ENCODE results near the gene ADAMTS2. TPM values are rescaled to one million over a fixed set of nuclear protein-coding genes. Genes with fewer than 3 reads are reported as not detected.
A peak's percentile ranks its signal among the peaks of the same experiment; 100 is the strongest.

Gene ADAMTS2
- total and polyA plus RNA-seq, 2 of the 8 experiments (the other 6 are each of a cell fraction or from before 2014, with no cell fraction given): 6.6 to 7.3 TPM

GRCh38 chr5:179230061-179230461, 115.2 kb downstream of the ADAMTS2 start:
- Histone ChIP-seq H3K9me3 (ENCODE audit: insufficient read depth in 2 of 2, low read depth in 1 of 2, low read length in 1 of 2) (peaks cover 0 to 4% of the 10 kb centered on the region in 2 experiments; a peak in 1 of 4 replicates), H3K36me3 (ENCODE audit: control insufficient read depth in 2 of 4, insufficient read depth in 4 of 4, low read length in 3 of 4) (no peaks in the 10 kb centered on the region), H3K27ac (ENCODE audit: low read depth, low read length) (no peak overlapping the region), H3K56ac (replicated peaks; ENCODE audit: insufficient read length, low read depth, low read length) (no peak overlapping the region), H3K79me2 (ENCODE audit: control insufficient read depth in 1 of 2, insufficient read depth in 2 of 2, low read length in 2 of 2) (no peaks in the 10 kb centered on the region), H3K14ac (ENCODE audit: insufficient read length) (no peak overlapping the region), H3K4me1 (replicated peaks in 1 of 4; ENCODE audit: control insufficient read depth in 3 of 4, insufficient read depth in 4 of 4, low read length in 3 of 4) (peaks cover 0 to 20% (median 13%) of the 10 kb centered on the region in 4 experiments; a peak in 6 of 7 replicates), H3K4me3 (ENCODE audit: extremely low read depth in 1 of 4, insufficient read depth in 2 of 4, low read depth in 3 of 4, low read length in 4 of 4) (no peak overlapping the region), H2BK20ac (ENCODE audit: low read length) (no peak overlapping the region), H2BK5ac (ENCODE audit: low read depth, low read length) (no peak overlapping the region; the same call in 1 of the 2 replicates), H4K8ac (ENCODE audit: extremely low read depth, insufficient read depth, low read length) (no peak overlapping the region), H4K5ac (ENCODE audit: insufficient read length, low read depth, low read length) (no peak overlapping the region), H2AK5ac (ENCODE audit: low read depth, low read length) (peak overlapping the region; percentile 15; the same call in 1 of the 2 replicates), H3K4ac (replicated peaks; ENCODE audit: insufficient read length, low read depth, low read length) (no peak overlapping the region), H3K4me2 (ENCODE audit: insufficient read depth in 1 of 2, low read depth in 2 of 2, low read length in 2 of 2) (no peak overlapping the region), H2AFZ (ENCODE audit: low read length) (no peak overlapping the region), H3K79me1 (ENCODE audit: low read depth, low read length) (no peaks in the 10 kb centered on the region), H4K91ac (replicated peaks; ENCODE audit: insufficient read length, low read length) (no peak overlapping the region), H4K20me1 (replicated peaks in 1 of 2; ENCODE audit: control insufficient read depth in 1 of 2, insufficient read depth in 2 of 2, low read length in 2 of 2) (peaks cover 0 to 2% of the 10 kb centered on the region in 2 experiments), H3K23ac (ENCODE audit: insufficient read length) (no peak overlapping the region), H3K27me3 (replicated peaks in 1 of 4; ENCODE audit: control insufficient read depth in 3 of 4, extremely low read depth in 1 of 4, insufficient read depth in 3 of 4, low read length in 3 of 4) (no peaks in the 10 kb centered on the region), H2BK15ac (ENCODE audit: low read length) (no peak overlapping the region), H3K23me2 (ENCODE audit: low read depth, low read length) (no peaks in the 10 kb centered on the region), H2BK12ac (ENCODE audit: low read depth, low read length) (no peak overlapping the region; the same call in 1 of the 2 replicates), H3K18ac (ENCODE audit: extremely low read depth, low read length) (no peak overlapping the region), H3K9ac (replicated peaks in 1 of 4; ENCODE audit: extremely low read depth in 1 of 4, low read depth in 3 of 4, low read length in 3 of 4) (no peak overlapping the region), H2BK120ac (replicated peaks; ENCODE audit: low read depth, low read length) (no peak overlapping the region)
- ChIA-PET POLR2A (ENCODE audit: partially characterized antibody) (no interaction called here), CTCF (ENCODE audit: partially characterized antibody) (interaction anchor here (1.1 kb wide), 1 partner anchor 32 kb away, joined by 3 read pairs; no protein-coding TSS in a partner anchor)
- TF ChIP-seq, protein P1, sequence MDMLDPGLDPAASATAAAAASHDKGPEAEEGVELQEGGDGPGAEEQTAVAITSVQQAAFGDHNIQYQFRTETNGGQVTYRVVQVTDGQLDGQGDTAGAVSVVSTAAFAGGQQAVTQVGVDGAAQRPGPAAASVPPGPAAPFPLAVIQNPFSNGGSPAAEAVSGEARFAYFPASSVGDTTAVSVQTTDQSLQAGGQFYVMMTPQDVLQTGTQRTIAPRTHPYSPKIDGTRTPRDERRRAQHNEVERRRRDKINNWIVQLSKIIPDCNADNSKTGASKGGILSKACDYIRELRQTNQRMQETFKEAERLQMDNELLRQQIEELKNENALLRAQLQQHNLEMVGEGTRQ (IDR thresholded peaks at IDR 0.05; ENCODE audit: low read length): no peak
- TF ChIP-seq PHF8 (conservative IDR thresholded peaks at IDR 0.05; ENCODE audit: low read depth, low read length) (no peak), ZNF274 (IDR thresholded peaks at IDR 0.05; ENCODE audit: borderline replicate concordance, extremely low read depth, low read length) (no peak), SRF (IDR thresholded peaks at IDR 0.05; ENCODE audit: low read depth, low read length) (no peak), FOSL1 (IDR thresholded peaks at IDR 0.05; ENCODE audit: insufficient read depth, low read depth, low read length) (no peak), SIX5 (IDR thresholded peaks at IDR 0.05; ENCODE audit: low read depth, low read length) (no peak), SP4 (IDR thresholded peaks at IDR 0.05; ENCODE audit: low read length) (no peak), CBX5 (IDR thresholded peaks at IDR 0.05; ENCODE audit: low read depth, low read length) (no peak), JUND (IDR thresholded peaks at IDR 0.05; ENCODE audit: low read length) (no peak), CHD1 (IDR thresholded peaks at IDR 0.05; ENCODE audit: low read depth, low read length) (no peak), ASH2L (IDR thresholded peaks at IDR 0.05; ENCODE audit: low read length) (no peak), TCF12 (IDR thresholded peaks at IDR 0.05; ENCODE audit: low read depth, low read length) (no peak)
- FAIRE-seq (no peak), DNase-seq (ENCODE audit: low read depth in 1 of 2, low spot score in 2 of 2) (no peak)
- 91% methylated on average over 5 of the region's 9 CpGs; no CpG with 5 or more reads in 1 of the 2 experiments for WGBS, 2 experiments (ENCODE audit: extremely low coverage in 1 of 2, insufficient coverage in 1 of 2, insufficient read length in 1 of 2, insufficient replicate concordance in 2 of 2, low coverage in 1 of 2, low lambda C conversion rate in 2 of 2, missing lambda C conversion rate in 1 of 2)
